Gastroesophageal sphincter (tissue), 3 donors: ENCODE data around the gene RTL10.

Source experiments
- CTCF ChIP-seq, 4 experiments: fragments of 200-600 bp in 2 of 4; fragments of 450-650 bp in 2 of 4; sonication (generic) in 1 of 4; IDR thresholded peaks; one replicate each; pipeline ENCODE4 v1.5.1; 2017 to 2019; ENCODE audit warnings: antibody characterized with exemption in 4 of 4, mild to moderate bottlenecking in 2 of 4, moderate library complexity in 2 of 4
- EP300 ChIP-seq: sonication (generic); formaldehyde crosslinking; IDR thresholded peaks from one replicate; pipeline ENCODE4 v1.6.1; 2017; ENCODE audit warnings: antibody characterized with exemption, mild to moderate bottlenecking
- POLR2A ChIP-seq, 2 donors: fragments of 450-650 bp; IDR thresholded peaks; one replicate each; pipeline ENCODE4 v1.6.1; 2017; ENCODE audit warnings: antibody characterized with exemption in 2 of 2, mild to moderate bottlenecking in 2 of 2, moderate library complexity in 1 of 2
- POLR2AphosphoS5 ChIP-seq: sonication (generic); formaldehyde crosslinking; IDR thresholded peaks from one replicate; pipeline ENCODE4 v1.6.1; 2017; ENCODE audit warnings: antibody characterized with exemption

- TF ChIP-seq CTCF (IDR thresholded peaks at IDR 0.05) (no peak), POLR2AphosphoS5 (no peak), POLR2A (IDR thresholded peaks at IDR 0.05) (no peak), EP300 (no peak)
These were observed 44.9 kb downstream of the RTL10 start for GRCh38 chr22:19809741-19810140.
